Mammary epithelial cell (primary cell): Measurements from ENCODE around the gene YDJC.
A peak's percentile ranks its signal among the peaks of the same experiment; 100 is the strongest.

Source experiments
- EZH2 ChIP-seq: IDR thresholded peaks from 2 replicates; pipeline ENCODE4 v1.6.1; 2012; ENCODE audit warnings: low read length, inconsistent platforms, borderline replicate concordance
- TF ChIP-seq, protein P1 (sequence below), 2 donors: IDR thresholded peaks in 1 of 2; conservative IDR thresholded peaks in 1 of 2; 2 replicates each; pipeline ENCODE4 v1.5.1; 2011 to 2012; ENCODE audit warnings: inconsistent platforms in 2 of 2, low read length in 2 of 2, mild to moderate bottlenecking in 2 of 2, control low read depth in 1 of 2, low read depth in 1 of 2; ENCODE audit not compliant: insufficient read depth in 1 of 2; ENCODE audit errors: extremely low read depth in 1 of 2

DNA sequence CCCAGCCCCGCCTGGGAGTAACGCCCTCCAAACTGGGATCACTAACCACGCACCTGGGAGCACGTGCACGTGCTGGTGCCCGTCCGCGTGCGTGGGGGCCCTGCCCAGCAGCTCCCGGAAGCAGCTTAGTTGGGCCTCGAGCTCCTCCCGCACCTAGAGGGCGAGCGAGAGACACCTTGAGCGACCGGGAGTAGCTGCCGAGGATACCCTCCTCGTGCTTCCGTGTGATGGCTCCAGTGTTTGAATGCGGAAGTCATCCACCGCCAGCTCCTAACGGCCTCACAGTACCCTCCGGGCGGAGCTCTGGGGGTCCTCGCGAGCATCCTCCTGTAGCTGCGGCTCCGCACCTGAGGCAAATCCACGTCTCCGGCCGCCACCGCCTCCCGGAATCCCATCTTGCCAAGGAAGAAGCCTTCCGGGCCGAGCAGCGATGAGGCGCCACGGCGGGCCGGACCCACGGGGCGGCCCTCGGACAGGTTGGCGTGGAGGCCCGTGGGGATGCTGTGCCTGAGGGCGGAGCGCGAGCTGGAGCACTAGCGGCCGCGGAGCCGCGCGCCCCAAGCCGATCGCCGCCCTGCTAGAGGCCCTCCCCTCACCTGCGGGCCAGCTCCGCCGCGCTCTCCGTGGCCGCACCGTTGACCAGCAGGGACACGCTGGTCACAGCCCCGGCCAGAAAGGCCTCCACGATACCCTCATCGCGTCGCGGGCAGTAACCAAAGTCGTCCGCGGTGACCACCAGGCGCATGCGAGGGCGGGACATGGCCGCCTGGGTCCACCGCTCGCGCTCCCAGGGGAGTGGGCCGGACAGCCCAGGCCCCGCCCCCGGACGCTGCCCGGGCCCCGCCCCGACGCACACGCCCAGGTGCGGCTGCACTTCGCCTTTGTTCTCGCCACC is at the start of gene YDJC:
- TF ChIP-seq, protein P1, sequence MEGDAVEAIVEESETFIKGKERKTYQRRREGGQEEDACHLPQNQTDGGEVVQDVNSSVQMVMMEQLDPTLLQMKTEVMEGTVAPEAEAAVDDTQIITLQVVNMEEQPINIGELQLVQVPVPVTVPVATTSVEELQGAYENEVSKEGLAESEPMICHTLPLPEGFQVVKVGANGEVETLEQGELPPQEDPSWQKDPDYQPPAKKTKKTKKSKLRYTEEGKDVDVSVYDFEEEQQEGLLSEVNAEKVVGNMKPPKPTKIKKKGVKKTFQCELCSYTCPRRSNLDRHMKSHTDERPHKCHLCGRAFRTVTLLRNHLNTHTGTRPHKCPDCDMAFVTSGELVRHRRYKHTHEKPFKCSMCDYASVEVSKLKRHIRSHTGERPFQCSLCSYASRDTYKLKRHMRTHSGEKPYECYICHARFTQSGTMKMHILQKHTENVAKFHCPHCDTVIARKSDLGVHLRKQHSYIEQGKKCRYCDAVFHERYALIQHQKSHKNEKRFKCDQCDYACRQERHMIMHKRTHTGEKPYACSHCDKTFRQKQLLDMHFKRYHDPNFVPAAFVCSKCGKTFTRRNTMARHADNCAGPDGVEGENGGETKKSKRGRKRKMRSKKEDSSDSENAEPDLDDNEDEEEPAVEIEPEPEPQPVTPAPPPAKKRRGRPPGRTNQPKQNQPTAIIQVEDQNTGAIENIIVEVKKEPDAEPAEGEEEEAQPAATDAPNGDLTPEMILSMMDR (conservative IDR thresholded peaks at IDR 0.05 in 1 of 2, IDR thresholded peaks at IDR 0.05 in 1 of 2; ENCODE audit: extremely low read depth in 1 of 2, insufficient read depth in 1 of 2, low read depth in 1 of 2, low read length in 2 of 2), result peak; percentile 56 to 77
- no peak for TF ChIP-seq EZH2
